Smooth muscle cell (in vitro differentiated cells): ENCODE measurements around the gene FEN1. TPM values are rescaled to one million over a fixed set of nuclear protein-coding genes. Genes with fewer than 3 reads are reported as not detected.

ENCODE experiments used
- DNase-seq: peaks from one replicate; lab custom pipeline; 2025; ENCODE audit not compliant: unreplicated experiment; lab: John Stamatoyannopoulos, UW
- H2AFZ ChIP-seq: fragments of 200-600 bp; sonication (generic); 2 replicates; pipeline ENCODE4 v1.6.0; 2016; ENCODE audit warnings: antibody characterized with exemption, low read depth, mild to moderate bottlenecking
- H3F3A ChIP-seq: fragments of 200-600 bp; sonication (generic); 2 replicates; pipeline ENCODE4 v1.6.0; 2017; ENCODE audit warnings: antibody characterized with exemption, low read depth
- H3K27ac ChIP-seq: fragments of 200-600 bp; sonication (generic); 2 replicates; pipeline ENCODE4 v1.5.1; 2016; ENCODE audit warnings: low read depth, mild to moderate bottlenecking
- H3K27me3 ChIP-seq: fragments of 200-600 bp; sonication (generic); 2 replicates; pipeline ENCODE4 v1.6.1; 2016; ENCODE audit warnings: low read depth, mild to moderate bottlenecking
- H3K36me3 ChIP-seq: fragments of 200-600 bp; sonication (generic); 2 replicates; pipeline ENCODE4 v1.5.1; 2016; ENCODE audit warnings: low read depth
- H3K4me1 ChIP-seq: fragments of 200-600 bp; sonication (generic); 2 replicates; pipeline ENCODE4 v1.5.1; 2016; ENCODE audit warnings: low read depth
- H3K4me2 ChIP-seq: fragments of 200-600 bp; sonication (generic); 2 replicates; pipeline ENCODE4 v1.6.0; 2016; ENCODE audit warnings: mild to moderate bottlenecking
- H3K4me3 ChIP-seq: fragments of 200-600 bp; sonication (generic); 2 replicates; pipeline ENCODE4 v1.5.1; 2016; ENCODE audit warnings: mild to moderate bottlenecking
- H3K79me2 ChIP-seq: fragments of 200-600 bp; sonication (generic); 2 replicates; pipeline ENCODE4 v1.6.0; 2016; ENCODE audit warnings: low read depth, mild to moderate bottlenecking
- H3K9ac ChIP-seq: fragments of 200-600 bp; sonication (generic); 2 replicates; pipeline ENCODE4 v1.6.0; 2016; ENCODE audit warnings: low read depth
- H3K9me3 ChIP-seq: fragments of 200-600 bp; sonication (generic); replicated peaks from 2 replicates; pipeline ENCODE4 v1.5.1; 2016; ENCODE audit warnings: low read depth
- H4K20me1 ChIP-seq: fragments of 200-600 bp; sonication (generic); 2 replicates; pipeline ENCODE4 v1.6.0; 2016; ENCODE audit warnings: low read depth
- WGBS: methylation state at CpG from one replicate; pipeline ENCODE4 v1.1.7; 2016; ENCODE audit warnings: low lambda C conversion rate; 5-methylcytosine and 5-hydroxymethylcytosine counted together
- polyA plus RNA-seq: library from polyadenylated mRNA; unstranded; fragments of >200 nt; fragmentation: Nextera tagmentation; extraction: Ambion mirVana; gene quantifications from 2 replicates; pipeline ENCODE4 v1.2.1, GENCODE V29; 2016
- total RNA-seq: library from RNA; depleted of rRNA; stranded (reverse); fragments of >200 nt; gene quantifications from 2 replicates; pipeline ENCODE4 v1.2.3, GENCODE V29; 2014
- TF ChIP-seq, protein P1 (sequence below): fragments of 200-600 bp; sonication (generic); IDR thresholded peaks from 2 replicates; pipeline ENCODE4 v1.5.1; 2017; ENCODE audit warnings: borderline replicate concordance, mild to moderate bottlenecking, antibody characterized with exemption; ENCODE audit not compliant: insufficient read depth, poor library complexity, severe bottlenecking

Gene FEN1
- total and polyA plus RNA-seq, 2 experiments from 2014 or later, result 15.6 to 21.1 TPM

GRCh38 chr11:61802605-61803004 lies 9.9 kb downstream of the FEN1 start:
- TF ChIP-seq, protein P1, sequence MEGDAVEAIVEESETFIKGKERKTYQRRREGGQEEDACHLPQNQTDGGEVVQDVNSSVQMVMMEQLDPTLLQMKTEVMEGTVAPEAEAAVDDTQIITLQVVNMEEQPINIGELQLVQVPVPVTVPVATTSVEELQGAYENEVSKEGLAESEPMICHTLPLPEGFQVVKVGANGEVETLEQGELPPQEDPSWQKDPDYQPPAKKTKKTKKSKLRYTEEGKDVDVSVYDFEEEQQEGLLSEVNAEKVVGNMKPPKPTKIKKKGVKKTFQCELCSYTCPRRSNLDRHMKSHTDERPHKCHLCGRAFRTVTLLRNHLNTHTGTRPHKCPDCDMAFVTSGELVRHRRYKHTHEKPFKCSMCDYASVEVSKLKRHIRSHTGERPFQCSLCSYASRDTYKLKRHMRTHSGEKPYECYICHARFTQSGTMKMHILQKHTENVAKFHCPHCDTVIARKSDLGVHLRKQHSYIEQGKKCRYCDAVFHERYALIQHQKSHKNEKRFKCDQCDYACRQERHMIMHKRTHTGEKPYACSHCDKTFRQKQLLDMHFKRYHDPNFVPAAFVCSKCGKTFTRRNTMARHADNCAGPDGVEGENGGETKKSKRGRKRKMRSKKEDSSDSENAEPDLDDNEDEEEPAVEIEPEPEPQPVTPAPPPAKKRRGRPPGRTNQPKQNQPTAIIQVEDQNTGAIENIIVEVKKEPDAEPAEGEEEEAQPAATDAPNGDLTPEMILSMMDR, result no peak
- no peaks in the 10 kb centered on the region for H4K20me1 ChIP-seq
- WGBS, result 98% methylated on average over 6 of the region's 6 CpGs
- no peak overlapping the region for H2AFZ ChIP-seq
- H3K4me2 ChIP-seq, result no peak overlapping the region
- DNase-seq, result no peak
- H3K36me3 ChIP-seq, result no peaks in the 10 kb centered on the region
- no peak overlapping the region for H3K9ac ChIP-seq
- no peak overlapping the region for H3K4me3 ChIP-seq
- no peaks in the 10 kb centered on the region for H3K9me3 ChIP-seq
- no peak overlapping the region for H3K27ac ChIP-seq
- no peaks in the 10 kb centered on the region for H3K79me2 ChIP-seq
- H3K4me1 ChIP-seq, result no peaks in the 10 kb centered on the region
- peaks cover 38% of the 10 kb centered on the region for H3F3A ChIP-seq
- H3K27me3 ChIP-seq, result no peaks in the 10 kb centered on the region

DNA sequence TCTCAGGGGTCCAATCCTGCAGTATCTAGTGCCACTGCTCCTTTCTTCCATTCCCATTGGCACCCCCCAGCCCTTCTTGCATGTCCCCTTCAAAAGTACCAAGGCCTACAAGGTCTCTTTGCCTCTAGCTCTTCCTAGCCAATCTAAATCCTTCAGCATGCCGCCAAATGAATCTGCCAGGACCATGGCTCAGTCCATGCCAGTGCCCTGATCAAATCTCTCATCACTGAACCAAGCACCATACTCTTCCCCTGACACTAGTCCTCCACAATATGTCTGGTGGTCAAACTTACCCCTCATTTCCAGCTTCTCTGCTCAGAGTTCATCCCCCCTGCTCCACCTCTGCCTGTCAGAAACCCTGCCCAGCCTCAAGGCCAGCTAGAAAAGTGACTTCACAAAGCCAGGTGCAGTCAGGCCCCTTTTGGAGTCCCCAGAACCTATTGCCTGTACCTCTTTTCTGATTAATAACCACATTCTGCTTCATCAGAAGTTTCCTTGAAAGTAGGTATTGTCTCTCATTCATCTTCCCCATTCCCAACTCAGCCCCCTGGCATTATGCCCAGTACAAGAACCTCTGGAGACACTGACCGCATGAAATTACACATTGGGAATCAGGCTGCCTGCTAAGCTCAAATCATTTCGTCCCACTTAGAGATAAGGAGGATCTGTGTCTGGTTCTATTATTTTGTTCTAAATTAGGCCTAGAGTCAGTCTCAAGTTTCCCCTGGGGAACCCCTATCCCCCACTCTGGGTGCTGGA lies 11.4 kb downstream of the FEN1 start:
- Histone ChIP-seq H3K36me3 (no peaks in the 10 kb centered on the region), H2AFZ (no peak overlapping the region), H4K20me1 (no peaks in the 10 kb centered on the region), H3K9ac (no peak overlapping the region), H3K4me1 (no peaks in the 10 kb centered on the region), H3K27ac (no peak overlapping the region), H3K4me2 (no peak overlapping the region), H3F3A (peaks cover 37% of the 10 kb centered on the region), H3K4me3 (no peak overlapping the region), H3K27me3 (no peaks in the 10 kb centered on the region), H3K9me3 (no peaks in the 10 kb centered on the region), H3K79me2 (no peaks in the 10 kb centered on the region)
- DNase-seq, result no peak
- TF ChIP-seq, protein P1, result no peak
- WGBS, result 92% methylated on average over 3 of the region's 3 CpGs

- Histone ChIP-seq H3K4me2 (no peak overlapping the region), H3K36me3 (no peaks in the 10 kb centered on the region), H2AFZ (no peak overlapping the region), H3K4me3 (no peak overlapping the region), H3K4me1 (no peaks in the 10 kb centered on the region), H3K9ac (no peak overlapping the region), H3K9me3 (no peaks in the 10 kb centered on the region), H4K20me1 (no peaks in the 10 kb centered on the region), H3K27me3 (no peaks in the 10 kb centered on the region), H3K79me2 (no peaks in the 10 kb centered on the region), H3F3A (peaks cover 29% of the 10 kb centered on the region), H3K27ac (no peak overlapping the region)
- DNase-seq, result no peak
- TF ChIP-seq, protein P1, result no peak
- 92% methylated on average over 1 of the region's 1 CpG for WGBS
These were observed 12.4 kb downstream of the FEN1 start for GRCh38 chr11:61805146-61805545.

- Histone ChIP-seq H3K27ac (no peak overlapping the region), H3K4me2 (no peak overlapping the region), H3K9ac (no peak overlapping the region), H3K27me3 (no peaks in the 10 kb centered on the region), H3K79me2 (no peaks in the 10 kb centered on the region), H3K9me3 (no peaks in the 10 kb centered on the region), H3F3A (peaks cover 16% of the 10 kb centered on the region), H3K4me3 (no peak overlapping the region), H4K20me1 (no peaks in the 10 kb centered on the region), H3K4me1 (no peaks in the 10 kb centered on the region), H3K36me3 (no peaks in the 10 kb centered on the region), H2AFZ (no peak overlapping the region)
- no peak for DNase-seq
- TF ChIP-seq, protein P1, result no peak
- WGBS, result 97% methylated on average over 5 of the region's 5 CpGs
These were observed 14.1 kb downstream of the FEN1 start for GRCh38 chr11:61806785-61807184.
